Heart left ventricle (tissue), 13 donors: ENCODE data around the gene ATP2B2.

Experiments
- CTCF ChIP-seq, 12 donors: fragments of 200-600 bp; sonication (generic) in 4 of 12; IDR thresholded peaks; one replicate each; pipeline versions ENCODE4 v1.5.0 to v1.8.0; 2018 to 2022; ENCODE audit warnings: antibody characterized with exemption in 12 of 12, mild to moderate bottlenecking in 5 of 12
- POLR2A ChIP-seq, 2 donors: fragments of 450-650 bp; IDR thresholded peaks; one replicate each; pipeline ENCODE4 v1.6.1; 2017; ENCODE audit warnings: antibody characterized with exemption in 2 of 2, mild to moderate bottlenecking in 2 of 2, moderate library complexity in 2 of 2
- donor health status: ischemic (EF 13 %, LVEDD 7.1; RV severe dilation, severe dysfunction).
- donor health status: DM: no; HTN: yes; CAD: no.
- donor health status: DM: no; HTN: no; CAD: no.
- donor health status: ischemic (EF 25% LVEDD 6.9; RV normal size, moderate dysfunction).
- donor health status: ischemic (EF 25% LVEDD 5.7; RV mildly dilated, moderate dysfunction).
- donor health status: ischemic (EF 35%, LVEDD 5.7; RV mildly dilated, moderate dysfunction).
- donor health status: nonischemic (EF 11% LVEDD 7.7; RV severe dilation, severe dysfunction).
- donor health status: DM: yes; HTN: yes; CAD: no.
- donor health status: PGD.
- donor health status: ischemic (EF 29% LVEDD 5.4; RV normal size, mild dysfunction).
- donor health status: nonischemic (EF 23%, LVEDD 6.1; RV moderate dilation, normal function).

- TF ChIP-seq CTCF (IDR thresholded peaks at IDR 0.05): no peak
- TF ChIP-seq POLR2A (IDR thresholded peaks at IDR 0.05): no peak
Observed at GRCh38 chr3:10333349-10333650, 172.1 kb downstream of the ATP2B2 start.
